HG03108 (cell line): ENCODE data around the gene EYS.
"Not testable (repeated sequence)": the region's sequence is repeated elsewhere in the genome, so short reads cannot be mapped to it uniquely, and the experiment has no call there.

Source experiments
- ATAC-seq: cut with Tn5 transposase; IDR thresholded peaks from one replicate; pipeline ENCODE4 v1.9.1; 2021; ENCODE audit warnings: moderate library complexity; ENCODE audit not compliant: unreplicated experiment

The EYS gene

DNA sequence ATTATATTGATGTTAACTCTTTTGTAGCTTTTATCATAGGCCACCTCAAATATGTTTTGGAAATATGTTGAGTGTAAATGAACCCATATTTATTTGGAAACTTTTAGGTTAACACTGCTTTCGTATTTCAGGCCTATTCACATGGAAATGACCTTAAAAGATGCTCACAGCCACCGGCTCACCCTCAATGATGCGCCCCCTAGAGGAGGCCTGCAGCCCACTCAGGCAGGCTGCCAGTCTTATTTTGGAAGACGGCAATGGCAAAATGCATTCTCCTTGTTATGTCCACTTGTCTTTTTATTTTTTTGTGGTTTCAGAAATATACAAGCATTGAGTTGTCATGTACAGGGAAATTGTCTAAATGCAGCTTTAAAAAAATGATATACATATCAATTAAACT is 1201.7 kb downstream of the EYS start:
- no peak for ATAC-seq

GRCh38 chr6:64504503-64504902 is 1202.5 kb downstream of the EYS start:
- no peak for ATAC-seq

GRCh38 chr6:64502801-64503200 is 1204.2 kb downstream of the EYS start:
- no peak for ATAC-seq

DNA sequence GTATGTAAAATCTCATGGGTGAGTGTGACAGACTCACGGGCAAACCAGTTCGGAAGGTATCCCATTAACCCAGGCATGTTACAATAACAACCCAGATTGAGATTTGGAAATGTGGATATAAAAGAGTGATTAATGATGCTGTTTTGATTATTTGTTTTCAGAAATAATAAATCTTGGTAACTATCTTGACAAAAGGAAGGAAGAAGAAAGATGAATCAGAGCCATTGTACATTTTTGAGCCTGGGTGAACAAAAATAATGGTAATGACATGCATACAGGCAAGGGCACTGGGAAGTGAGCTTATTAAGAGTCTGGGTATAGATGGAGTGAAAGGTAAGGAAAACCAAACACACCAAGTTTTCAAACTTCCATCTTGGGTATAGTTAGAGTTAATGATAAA is 1209.4 kb downstream of the EYS start:
- no peak for ATAC-seq

GRCh38 chr6:64489763-64490162 is 1217.3 kb downstream of the EYS start:
- no peak for ATAC-seq

- ATAC-seq = no peak
These were observed 1220.3 kb downstream of the EYS start for GRCh38 chr6:64486578-64487351.

- no peak for ATAC-seq
These were observed 1223.0 kb downstream of the EYS start for GRCh38 chr6:64483956-64484499.

GRCh38 chr6:64482631-64483030 is 1224.4 kb downstream of the EYS start:
- no peak for ATAC-seq

DNA sequence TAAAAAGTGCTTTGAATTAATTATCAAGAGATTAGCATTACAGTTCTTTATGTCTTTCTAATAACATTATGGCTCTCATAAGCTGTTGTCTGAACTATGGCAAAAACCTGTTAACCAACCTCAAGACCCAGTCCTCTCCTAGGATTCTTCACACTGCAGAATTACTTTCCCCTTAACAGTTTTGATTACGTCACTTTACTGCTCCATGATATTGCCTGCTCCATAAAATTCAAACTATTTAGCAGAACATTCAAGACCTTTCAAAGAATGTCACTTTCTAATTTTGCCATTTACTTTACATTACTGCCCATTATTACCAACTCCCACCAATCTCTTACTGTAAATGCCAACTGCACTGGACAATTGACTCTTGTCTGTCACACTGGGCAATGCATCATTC is 1227.9 kb downstream of the EYS start:
- no peak for ATAC-seq

DNA sequence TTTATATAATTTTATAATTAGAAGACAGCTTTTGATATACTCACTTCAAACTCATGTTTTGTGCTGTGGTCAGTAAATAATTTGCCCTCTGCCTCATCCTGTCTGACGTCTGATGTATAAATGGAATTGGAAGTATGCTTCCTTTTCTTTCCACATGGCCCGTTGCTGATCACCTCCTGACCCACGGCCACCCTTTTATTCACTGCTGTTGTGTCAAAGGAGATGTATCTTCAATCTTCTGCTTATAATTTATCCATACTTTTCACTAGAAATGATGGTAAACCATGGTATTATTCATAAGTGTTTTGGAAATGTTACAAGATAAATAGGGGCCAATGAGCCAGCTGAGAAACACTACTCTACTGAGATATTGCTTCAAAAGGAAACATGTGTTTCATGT is 1229.6 kb downstream of the EYS start:
- ATAC-seq = no peak

DNA sequence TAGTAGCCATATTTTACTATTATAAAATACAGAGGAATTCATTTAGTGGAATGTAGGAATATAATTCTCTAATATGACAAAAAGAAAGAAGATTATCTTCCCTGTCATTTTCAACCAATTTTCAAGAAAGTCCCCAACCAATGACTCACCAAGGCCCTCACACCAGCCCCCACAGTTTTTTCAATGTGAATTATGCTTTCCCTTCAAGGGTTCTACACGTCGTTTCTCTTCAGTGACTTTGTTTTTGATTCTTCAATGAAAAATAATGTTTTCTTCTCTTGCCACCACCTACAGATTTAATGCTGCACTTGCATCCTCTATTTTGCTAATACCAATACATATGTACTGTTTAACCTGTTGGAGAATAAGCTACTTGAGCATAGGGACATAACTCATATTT is 1230.1 kb downstream of the EYS start:
- ATAC-seq = no peak

GRCh38 chr6:64469405-64469804 is 1237.6 kb downstream of the EYS start:
- ATAC-seq = not testable (repeated sequence)

DNA sequence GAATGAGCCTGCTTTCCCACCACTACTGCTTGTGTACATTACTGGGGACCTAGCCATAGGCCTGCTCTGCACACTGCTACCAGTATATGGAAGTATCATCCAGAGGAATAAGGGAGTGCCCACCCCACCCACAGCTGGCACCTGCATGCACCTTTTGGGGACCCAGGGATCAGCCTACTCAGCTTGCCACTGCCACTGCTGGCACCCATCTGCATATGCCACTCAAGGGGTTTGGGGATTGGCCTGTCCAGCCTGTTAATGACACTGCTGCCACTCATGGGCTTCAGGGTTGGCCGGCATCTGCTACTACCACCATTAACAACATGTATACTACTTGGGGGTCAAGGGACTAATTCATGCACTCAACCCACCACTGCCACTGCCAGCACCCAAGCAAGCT is 1239.4 kb downstream of the EYS start:
- no peak for ATAC-seq

DNA sequence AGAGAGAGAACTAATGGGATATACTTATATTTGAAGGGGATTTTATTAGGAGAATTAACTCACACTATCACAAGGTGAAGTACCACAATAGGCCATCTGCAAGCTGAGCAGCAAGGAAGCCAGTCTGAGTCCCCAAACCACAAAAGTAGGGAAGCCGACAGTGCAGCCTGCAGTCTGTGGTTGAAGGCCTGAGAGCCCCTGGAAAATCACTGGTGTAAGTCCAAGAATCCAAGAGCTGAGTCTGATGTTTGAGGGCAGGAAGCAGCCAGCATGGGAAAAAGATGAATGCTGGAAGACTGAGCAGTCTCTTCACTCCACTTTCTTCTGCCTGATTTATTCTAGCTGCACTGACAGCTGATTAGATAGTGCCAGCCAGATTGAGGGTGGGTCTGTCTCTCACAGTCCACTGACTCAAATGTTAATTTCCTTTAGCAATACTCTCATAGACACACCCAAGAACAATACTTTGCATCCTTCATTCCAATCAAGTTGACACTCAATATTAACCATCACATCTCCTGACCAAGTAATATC is 1247.5 kb downstream of the EYS start:
- no peak for ATAC-seq

DNA sequence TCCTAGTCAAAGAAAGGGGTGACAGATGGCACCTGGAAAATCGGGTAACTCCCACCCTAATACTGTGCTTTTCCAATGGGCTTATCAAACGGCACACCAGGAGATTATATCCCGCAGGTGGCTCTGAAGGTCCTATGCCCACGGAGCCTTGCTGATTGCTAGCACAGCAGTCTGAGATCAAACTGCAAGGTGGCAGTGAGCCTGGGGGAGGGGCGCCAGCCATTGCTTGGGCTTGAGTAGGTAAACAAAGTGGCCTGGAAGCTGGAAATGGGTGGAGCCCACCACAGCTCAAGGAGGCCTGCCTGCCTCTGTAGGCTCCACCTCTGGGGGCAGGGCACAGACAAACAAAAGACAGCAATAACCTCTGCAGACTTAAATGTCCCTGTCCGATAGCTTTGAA is 1258.9 kb downstream of the EYS start:
- ATAC-seq = not testable (repeated sequence)

DNA sequence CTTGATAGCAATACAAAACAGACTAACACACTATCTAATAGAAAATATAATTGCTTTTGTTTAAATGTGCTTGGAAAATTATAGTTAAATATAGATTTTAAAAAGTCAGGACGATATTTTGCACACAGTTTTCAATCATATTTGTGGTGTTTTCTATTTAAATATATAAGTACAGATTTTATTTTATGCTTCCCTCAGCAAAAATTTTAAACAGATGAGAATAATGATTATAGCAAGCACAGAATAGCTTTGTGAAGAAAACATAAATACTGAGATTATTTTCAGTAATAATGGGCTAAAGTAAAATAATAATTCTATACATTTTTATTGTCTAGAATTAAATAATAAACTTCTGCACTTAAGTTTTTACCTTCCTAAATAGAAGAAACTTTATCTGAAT is 1262.0 kb downstream of the EYS start:
- no peak for ATAC-seq

- no peak for ATAC-seq
These were observed 1267.8 kb downstream of the EYS start for GRCh38 chr6:64439274-64439673.

DNA sequence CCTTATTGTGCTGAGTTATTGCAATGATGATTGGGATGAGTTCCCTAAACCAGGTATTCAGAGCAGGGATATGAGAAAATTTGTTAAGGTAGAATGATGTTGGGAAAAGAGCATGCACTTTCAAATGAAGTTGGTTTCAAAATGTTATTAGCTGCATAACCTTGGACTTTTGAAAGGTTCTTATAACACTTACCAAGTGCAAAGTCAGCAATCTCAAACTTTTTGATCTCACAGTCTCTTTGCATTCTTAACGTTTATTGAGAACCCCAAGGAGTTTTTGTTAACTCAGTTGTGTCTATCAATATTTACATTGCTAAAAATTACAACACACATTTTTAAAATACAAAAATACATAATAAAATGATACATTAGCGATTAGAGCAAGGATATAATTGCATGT is 1269.0 kb downstream of the EYS start:
- no peak for ATAC-seq

DNA sequence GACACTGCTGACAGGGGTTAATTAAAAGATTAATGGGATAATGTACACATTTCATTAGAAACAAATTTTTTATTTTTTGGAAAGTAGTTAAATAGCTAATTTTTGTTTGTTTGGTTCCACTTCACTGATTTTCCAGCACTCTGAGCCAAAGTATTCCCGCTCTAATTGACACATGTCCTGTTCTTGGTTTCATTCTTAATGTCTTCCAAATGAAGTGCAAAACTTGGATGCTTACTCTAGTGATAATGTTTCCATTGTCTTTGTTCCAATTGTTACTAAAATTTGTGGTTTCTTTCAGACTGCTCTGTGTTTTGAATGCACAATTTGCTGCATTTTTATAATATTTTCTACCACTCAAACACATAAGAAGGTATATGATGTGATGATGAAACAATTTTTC is 1277.1 kb downstream of the EYS start:
- ATAC-seq = no peak

GRCh38 chr6:64428186-64428585 is 1278.8 kb downstream of the EYS start:
- no peak for ATAC-seq

- no peak for ATAC-seq
These were observed 1291.1 kb downstream of the EYS start for GRCh38 chr6:64415926-64416325.

DNA sequence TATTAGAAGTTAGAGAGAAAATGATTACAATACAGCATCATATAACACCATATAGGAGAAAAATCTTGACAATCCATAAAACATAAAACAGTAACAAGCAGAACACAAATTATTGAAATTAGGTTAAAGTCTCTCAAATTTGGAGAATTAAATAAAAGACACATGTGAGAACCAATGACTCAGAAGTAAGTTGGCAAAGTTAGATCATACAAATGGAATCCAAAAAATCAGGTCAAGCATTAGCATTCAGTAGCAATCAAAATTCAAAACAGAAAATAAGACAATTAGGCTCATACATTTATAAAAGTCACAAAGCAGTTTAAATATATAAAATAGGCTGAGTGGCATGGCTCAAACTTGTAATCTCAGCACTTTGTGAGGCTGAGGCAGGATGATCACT is 1295.8 kb downstream of the EYS start:
- no peak for ATAC-seq

GRCh38 chr6:64409948-64410347 is 1297.1 kb downstream of the EYS start:
- ATAC-seq = no peak
